ENCODE results near the gene RNF6.

Gene RNF6

DNA sequence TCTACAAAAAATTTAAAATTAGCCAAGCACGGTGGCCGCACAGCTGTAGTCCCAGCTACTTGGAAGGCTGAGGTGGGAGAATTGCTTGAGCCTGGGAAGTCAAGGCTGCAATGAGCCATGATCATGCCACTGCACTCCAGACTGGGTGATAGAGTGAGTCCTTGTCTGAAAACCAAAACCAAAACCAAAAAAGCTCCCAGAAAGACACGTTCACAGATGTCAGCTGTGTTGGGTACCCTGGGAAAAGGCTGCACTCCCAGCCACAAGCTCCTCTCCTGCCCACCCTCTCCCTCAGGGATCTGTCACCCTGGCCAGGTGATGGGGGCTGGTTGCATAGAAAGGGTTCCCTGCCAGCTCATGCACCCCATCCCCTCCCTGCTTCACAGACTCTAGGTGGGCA lies 53.3 kb downstream of the RNF6 start:
- Mint-ChIP-seq H3K36me3 (ENCODE audit: insufficient read depth) (no peaks in the 10 kb centered on the region), H3K4me3 (no peak overlapping the region), H3K9me3 (no peaks in the 10 kb centered on the region), H3K27me3 (peaks cover 6% of the 10 kb centered on the region in 2 donors), H3K4me1 (ENCODE audit: low read depth in 2 of 2) (no peaks in the 10 kb centered on the region), H3K27ac (no peak overlapping the region)
- DNase-seq (no peak), ATAC-seq (replicated peaks) (no peak)

GRCh38 chr13:26168237-26168814 lies 53.8 kb downstream of the RNF6 start:
- Mint-ChIP-seq H3K27ac (no peak overlapping the region), H3K4me3 (no peak overlapping the region), H3K4me1 (ENCODE audit: low read depth in 2 of 2) (no peaks in the 10 kb centered on the region), H3K36me3 (ENCODE audit: insufficient read depth) (no peaks in the 10 kb centered on the region), H3K27me3 (peaks cover 6% of the 10 kb centered on the region in 2 donors), H3K9me3 (no peaks in the 10 kb centered on the region)
- DNase-seq (no peak), ATAC-seq (replicated peaks) (no peak)

DNA sequence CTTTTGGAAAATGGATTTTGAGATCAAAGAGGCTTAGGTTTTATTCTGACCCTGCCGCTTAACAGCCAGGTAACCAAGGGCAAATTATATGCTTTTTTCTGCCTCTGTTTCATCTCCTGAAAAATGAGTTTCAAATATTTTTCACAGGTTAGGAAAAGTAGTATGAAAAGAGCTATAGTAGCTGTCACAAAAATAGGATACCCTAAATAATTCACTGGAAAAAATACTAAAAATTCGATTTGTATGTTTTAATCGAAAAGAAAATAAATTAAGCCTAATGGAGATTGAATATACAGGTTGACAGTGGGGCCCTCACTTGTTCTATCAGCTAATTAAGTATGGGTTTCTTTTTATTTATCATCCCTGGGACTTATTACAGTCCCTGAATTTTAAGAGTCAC lies 58.3 kb downstream of the RNF6 start:
- DNase-seq (no peak), ATAC-seq (replicated peaks) (no peak)
- H3K36me3 Mint-ChIP-seq (ENCODE audit: insufficient read depth), result no peaks in the 10 kb centered on the region
- H3K4me3 Mint-ChIP-seq, result no peak overlapping the region
- no peaks in the 10 kb centered on the region for H3K4me1 Mint-ChIP-seq (ENCODE audit: low read depth in 2 of 2)
- no peak overlapping the region for H3K27ac Mint-ChIP-seq
- H3K9me3 Mint-ChIP-seq, result no peaks in the 10 kb centered on the region
- peaks cover 15 to 17% of the 10 kb centered on the region in 2 donors for H3K27me3 Mint-ChIP-seq
